Endometrial microvascular endothelial cells (primary cell): ENCODE results near the gene C16orf54. TPM values are rescaled to one million over a fixed set of nuclear protein-coding genes. Genes with fewer than 3 reads are reported as not detected.
"Not testable (repeated sequence)": the region's sequence is repeated elsewhere in the genome, so short reads cannot be mapped to it uniquely, and the experiment has no call there.

ENCODE experiments used
- in situ Hi-C: cut with HindIII; loops from 2 replicates; pipeline ENCODE4 v1.10.0; 2017; ENCODE audit warnings: low sequenced_read_pairs, low pct_unique_long_range_greater_than_20kb; ENCODE audit errors: inconsistent ontology term
- total RNA-seq: library from RNA; depleted of rRNA; stranded (reverse); fragments of >200 nt; gene quantifications from one replicate; pipeline ENCODE4 v1.2.3, GENCODE V29; 2015; ENCODE audit errors: inconsistent ontology term

C16orf54 gene
- not detected for total RNA-seq

- in situ Hi-C loops: no loop called here
Observed at GRCh38 chr16:29745853-29746345, at the start of gene C16orf54. TSS of gene C16orf54 (minus strand) at chr16:29745990. CDS start at chr16:29744951, 1,039 bp downstream.

GRCh38 chr16:29794231-29794710 lies 48.5 kb upstream of the C16orf54 start:
- in situ Hi-C loops: no loop called here

GRCh38 chr16:29793153-29793552 lies 47.4 kb upstream of the C16orf54 start:
- in situ Hi-C loops: not testable (repeated sequence)

GRCh38 chr16:29791845-29792807 lies 46.3 kb upstream of the C16orf54 start:
- in situ Hi-C loops: no loop called here

GRCh38 chr16:29790949-29791844 lies 45.4 kb upstream of the C16orf54 start:
- in situ Hi-C loops: no loop called here

- in situ Hi-C loops: no loop called here
Observed at GRCh38 chr16:29790183-29790948, 44.6 kb upstream of the C16orf54 start, which contains the start of gene KIF22. TSS of gene KIF22 (plus strand) at chr16:29790751. CDS start at chr16:29790760, 9 bp downstream.

GRCh38 chr16:29789775-29790182 lies 44.0 kb upstream of the C16orf54 start:
- in situ Hi-C loops: no loop called here

GRCh38 chr16:29787155-29787554 lies 41.4 kb upstream of the C16orf54 start:
- in situ Hi-C loops: not testable (repeated sequence)

- in situ Hi-C loops: no loop called here
Observed at GRCh38 chr16:29784901-29785500, 39.2 kb upstream of the C16orf54 start.

GRCh38 chr16:29784157-29784556 lies 38.4 kb upstream of the C16orf54 start:
- in situ Hi-C loops: no loop called here

- in situ Hi-C loops: not testable (repeated sequence)
Observed at GRCh38 chr16:29783094-29783953, 37.5 kb upstream of the C16orf54 start.

- in situ Hi-C loops: no loop called here
Observed at GRCh38 chr16:29779474-29779873, 33.7 kb upstream of the C16orf54 start.

GRCh38 chr16:29777576-29778350 lies 32.0 kb upstream of the C16orf54 start, which contains the start of gene ZG16:
TSS of gene ZG16 (plus strand) at chr16:29778256. CDS start at chr16:29779267, 1,011 bp downstream.
- in situ Hi-C loops: no loop called here

GRCh38 chr16:29775742-29776408 lies 30.1 kb upstream of the C16orf54 start:
- in situ Hi-C loops: no loop called here

- in situ Hi-C loops: no loop called here
Observed at GRCh38 chr16:29774730-29775129, 28.9 kb upstream of the C16orf54 start.

GRCh38 chr16:29772330-29772729 lies 26.5 kb upstream of the C16orf54 start:
- in situ Hi-C loops: not testable (repeated sequence)
